ENCODE results near the gene LMCD1.

Gene LMCD1

GRCh38 chr3:8466526-8466925, 35.1 kb upstream of the LMCD1 start:
- H3K27me3 ChIP-seq: no peaks in the 10 kb centered on the region
- H3K4me3 ChIP-seq (ENCODE audit: low read depth, low read length): no peak overlapping the region
- H3K4me1 ChIP-seq: no peaks in the 10 kb centered on the region
- no peak for TF ChIP-seq CTCF (IDR thresholded peaks at IDR 0.05; ENCODE audit: low read depth, low read length)
- H3K36me3 ChIP-seq: no peaks in the 10 kb centered on the region
- no peak for DNase-seq
- H3K9me3 ChIP-seq: no peaks in the 10 kb centered on the region

GRCh38 chr3:8470801-8471200, 30.8 kb upstream of the LMCD1 start:
- Histone ChIP-seq H3K4me3 (ENCODE audit: low read depth, low read length) (no peak overlapping the region), H3K36me3 (no peaks in the 10 kb centered on the region), H3K27me3 (no peaks in the 10 kb centered on the region), H3K9me3 (no peaks in the 10 kb centered on the region), H3K4me1 (no peaks in the 10 kb centered on the region)
- DNase-seq: no peak
- TF ChIP-seq CTCF (IDR thresholded peaks at IDR 0.05; ENCODE audit: low read depth, low read length): no peak

GRCh38 chr3:8472549-8472948, 29.1 kb upstream of the LMCD1 start:
- Histone ChIP-seq H3K4me1 (no peaks in the 10 kb centered on the region), H3K36me3 (no peaks in the 10 kb centered on the region), H3K4me3 (ENCODE audit: low read depth, low read length) (no peak overlapping the region), H3K27me3 (no peaks in the 10 kb centered on the region), H3K9me3 (no peaks in the 10 kb centered on the region)
- no peak for TF ChIP-seq CTCF (IDR thresholded peaks at IDR 0.05; ENCODE audit: low read depth, low read length)
- DNase-seq: no peak

GRCh38 chr3:8473029-8473428, 28.6 kb upstream of the LMCD1 start:
- Histone ChIP-seq H3K4me1 (no peaks in the 10 kb centered on the region), H3K9me3 (no peaks in the 10 kb centered on the region), H3K36me3 (no peaks in the 10 kb centered on the region), H3K27me3 (no peaks in the 10 kb centered on the region), H3K4me3 (ENCODE audit: low read depth, low read length) (no peak overlapping the region)
- no peak for DNase-seq
- TF ChIP-seq CTCF (IDR thresholded peaks at IDR 0.05; ENCODE audit: low read depth, low read length): no peak

- Histone ChIP-seq H3K4me1 (no peaks in the 10 kb centered on the region), H3K4me3 (ENCODE audit: low read depth, low read length) (no peak overlapping the region), H3K27me3 (no peaks in the 10 kb centered on the region), H3K9me3 (no peaks in the 10 kb centered on the region), H3K36me3 (no peaks in the 10 kb centered on the region)
- no peak for TF ChIP-seq CTCF (IDR thresholded peaks at IDR 0.05; ENCODE audit: low read depth, low read length)
- no peak for DNase-seq
Measured at GRCh38 chr3:8473990-8474389, 27.6 kb upstream of the LMCD1 start.

- Histone ChIP-seq H3K4me3 (ENCODE audit: low read depth, low read length) (no peak overlapping the region), H3K36me3 (no peaks in the 10 kb centered on the region), H3K9me3 (no peaks in the 10 kb centered on the region), H3K27me3 (no peaks in the 10 kb centered on the region), H3K4me1 (no peaks in the 10 kb centered on the region)
- no peak for TF ChIP-seq CTCF (IDR thresholded peaks at IDR 0.05; ENCODE audit: low read depth, low read length)
- no peak for DNase-seq
Measured at GRCh38 chr3:8474991-8475390, 26.6 kb upstream of the LMCD1 start.
